Activated CD4-positive, alpha-beta T cell treated with anti-CD3 and anti-CD28 coated beads, Interleukin-2, amount 50 U/mL, for 48 hours (primary cell): ENCODE measurements around the gene DISP3.
A peak's percentile ranks its signal among the peaks of the same experiment; 100 is the strongest.

ENCODE experiments used
- DNase-seq, 2 experiments: peaks; one replicate each; pipeline ENCODE4 v3.0.0-alpha.2; 2020

The DISP3 gene

GRCh38 chr1:11458811-11459275 lies 20.1 kb upstream of the DISP3 start:
- DNase-seq: no peak

DNA sequence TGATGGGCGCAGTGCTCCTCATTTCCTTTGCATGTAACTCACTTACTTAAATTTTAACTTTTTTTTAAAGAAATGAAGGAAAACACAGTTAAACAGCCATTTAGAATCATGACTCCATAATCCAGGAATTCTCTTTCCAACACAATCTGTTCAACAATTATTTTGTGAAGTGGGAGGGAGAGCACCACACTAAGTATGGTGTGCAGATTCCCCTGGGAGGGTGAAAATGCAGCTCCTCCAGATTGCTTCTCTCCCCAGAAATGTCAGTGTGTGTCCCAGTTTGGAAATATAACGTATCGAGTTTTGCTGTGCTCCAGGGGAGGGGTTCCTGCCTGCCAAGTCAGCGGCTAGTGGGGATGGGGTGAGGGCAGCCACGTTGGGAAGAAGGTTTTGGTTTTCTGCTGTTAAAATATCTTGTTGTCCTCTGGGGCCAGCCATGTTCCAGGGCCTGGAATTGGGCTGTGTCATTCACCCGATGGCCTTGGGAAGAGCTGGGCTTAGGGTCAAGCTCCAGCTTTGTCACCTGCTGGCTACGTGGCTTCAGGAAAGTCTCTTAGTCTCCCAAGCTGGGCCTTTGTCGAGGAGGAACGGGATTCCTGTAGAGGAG lies 17.3 kb upstream of the DISP3 start:
- no peak for DNase-seq

- DNase-seq: no peak
Observed at GRCh38 chr1:11462224-11462923, 16.6 kb upstream of the DISP3 start.

DNA sequence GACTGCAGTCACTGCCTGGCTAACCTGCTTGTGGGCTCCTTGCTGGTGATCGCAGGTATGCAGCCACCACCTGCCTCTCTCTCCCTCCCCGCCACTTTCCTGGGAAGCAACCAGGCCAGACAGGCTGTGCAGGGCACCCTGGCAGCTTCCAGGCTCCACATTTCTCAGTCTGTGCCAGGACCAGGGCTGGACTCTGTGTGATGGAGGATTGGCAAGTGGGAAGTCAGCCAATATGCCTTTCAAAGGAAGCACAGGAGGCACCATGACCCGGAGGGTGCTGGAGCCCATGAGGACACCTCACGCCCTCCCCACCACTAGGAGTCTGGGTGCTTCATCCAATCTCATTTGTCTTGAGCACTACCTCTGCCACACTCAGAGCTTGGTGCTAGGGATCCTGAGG lies 15.8 kb upstream of the DISP3 start:
- DNase-seq: no peak

DNA sequence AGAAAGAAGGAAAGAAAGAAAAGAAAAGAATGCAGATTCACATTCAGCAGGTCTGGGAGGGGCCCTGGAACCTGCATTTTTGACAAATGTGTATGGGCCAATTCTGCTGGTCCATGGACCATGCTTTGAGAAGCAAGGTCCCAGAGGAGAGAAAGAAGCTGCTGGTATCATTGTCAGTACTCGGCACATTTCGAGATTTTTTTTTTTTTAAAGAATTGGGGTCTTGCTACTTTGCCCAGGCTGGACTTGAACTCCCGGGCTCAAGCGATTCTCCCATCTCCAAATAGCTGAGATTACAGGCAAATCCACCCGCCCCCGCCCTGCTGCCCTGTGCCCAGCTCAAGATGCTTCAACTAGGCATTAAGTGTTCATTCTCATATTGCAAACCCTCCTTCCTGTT lies 13.6 kb upstream of the DISP3 start:
- no peak for DNase-seq

DNA sequence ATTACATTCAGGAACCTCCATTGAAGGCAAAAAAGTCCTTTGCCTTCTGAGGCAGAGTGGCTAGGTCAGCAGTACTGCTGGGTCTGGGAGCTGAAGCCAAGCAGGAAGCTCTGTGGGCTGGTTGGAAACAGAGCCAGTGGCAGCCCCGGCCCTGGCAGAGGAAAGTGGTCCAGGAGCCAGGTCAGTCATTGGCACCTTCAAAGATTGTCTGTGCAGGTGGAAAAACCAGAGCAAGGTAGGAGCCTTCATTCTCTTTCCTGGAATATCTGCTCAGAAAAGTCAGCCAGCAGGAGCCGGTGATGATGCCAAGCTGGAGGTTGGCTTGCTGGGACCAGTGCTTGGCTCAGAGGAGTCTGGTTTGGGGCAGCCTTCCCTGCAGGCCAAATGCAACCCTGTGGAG lies 12.5 kb upstream of the DISP3 start:
- no peak for DNase-seq

- no peak for DNase-seq
Observed at GRCh38 chr1:11468878-11469277, 10.1 kb upstream of the DISP3 start.

DNA sequence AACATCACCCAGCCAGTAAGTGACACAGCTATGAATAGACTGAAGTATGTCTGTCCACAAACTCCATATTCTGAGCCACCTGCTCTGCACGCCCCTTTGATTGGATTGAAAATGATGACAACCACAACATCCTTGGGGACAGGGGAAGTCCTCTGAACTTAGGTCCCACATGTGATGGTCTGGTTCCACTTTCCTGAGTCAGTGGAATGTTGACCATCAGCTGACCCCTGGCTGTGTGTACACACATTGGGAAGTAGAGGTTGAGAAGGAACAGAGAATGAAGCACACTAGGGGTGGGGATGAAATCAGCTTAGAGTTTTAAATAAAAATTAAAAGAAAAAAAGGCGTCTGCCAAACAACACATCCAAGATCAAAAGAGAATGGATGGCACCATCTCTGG lies 8.0 kb upstream of the DISP3 start:
- DNase-seq: no peak

- DNase-seq: no peak
Observed at GRCh38 chr1:11471473-11471872, 7.5 kb upstream of the DISP3 start.

GRCh38 chr1:11472284-11472683 lies 6.7 kb upstream of the DISP3 start:
- no peak for DNase-seq

DNA sequence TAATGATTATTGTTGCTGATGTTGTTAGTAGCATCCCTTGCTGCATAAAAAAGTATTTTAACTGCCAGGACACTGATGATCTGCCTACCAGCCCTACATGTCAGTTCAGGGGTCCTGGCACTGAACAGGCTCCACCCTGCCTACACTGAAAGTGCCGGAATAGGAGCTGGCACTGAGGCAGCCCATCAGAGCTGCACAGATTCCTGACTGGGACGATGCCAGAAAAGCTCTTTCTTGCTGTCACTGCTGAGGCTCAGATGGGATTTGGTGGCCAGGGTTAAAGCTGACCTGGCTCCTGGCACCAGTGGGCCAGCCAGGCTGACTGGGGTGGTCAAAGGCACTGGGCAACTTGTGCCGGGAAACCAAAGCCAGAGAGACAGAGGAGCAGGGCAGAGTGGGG lies 6.2 kb upstream of the DISP3 start:
- DNase-seq: no peak

- DNase-seq: peak; percentile 26 to 34
Observed at GRCh38 chr1:11473491-11474034, 5.4 kb upstream of the DISP3 start.

- no peak for DNase-seq
Observed at GRCh38 chr1:11474826-11475225, 4.1 kb upstream of the DISP3 start.

DNA sequence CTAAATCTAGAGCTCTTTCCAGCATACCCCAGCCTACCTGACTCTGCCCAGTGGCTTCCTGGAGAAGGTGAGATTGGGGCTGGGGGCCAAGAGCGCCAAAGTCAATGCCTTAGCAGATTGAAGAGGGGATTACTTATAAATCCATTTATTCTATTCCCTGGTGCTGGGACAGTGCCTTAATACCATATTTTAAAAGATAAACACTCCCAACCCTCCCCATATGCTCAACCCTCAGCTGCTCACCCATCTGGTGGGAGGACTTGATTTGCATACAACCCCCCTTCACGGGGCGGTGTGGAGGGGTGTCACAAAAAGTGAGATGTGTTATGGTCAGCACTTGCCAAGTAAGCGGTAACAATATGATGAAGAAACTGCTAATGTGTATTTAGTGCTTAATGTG lies 3.2 kb upstream of the DISP3 start:
- no peak for DNase-seq

DNA sequence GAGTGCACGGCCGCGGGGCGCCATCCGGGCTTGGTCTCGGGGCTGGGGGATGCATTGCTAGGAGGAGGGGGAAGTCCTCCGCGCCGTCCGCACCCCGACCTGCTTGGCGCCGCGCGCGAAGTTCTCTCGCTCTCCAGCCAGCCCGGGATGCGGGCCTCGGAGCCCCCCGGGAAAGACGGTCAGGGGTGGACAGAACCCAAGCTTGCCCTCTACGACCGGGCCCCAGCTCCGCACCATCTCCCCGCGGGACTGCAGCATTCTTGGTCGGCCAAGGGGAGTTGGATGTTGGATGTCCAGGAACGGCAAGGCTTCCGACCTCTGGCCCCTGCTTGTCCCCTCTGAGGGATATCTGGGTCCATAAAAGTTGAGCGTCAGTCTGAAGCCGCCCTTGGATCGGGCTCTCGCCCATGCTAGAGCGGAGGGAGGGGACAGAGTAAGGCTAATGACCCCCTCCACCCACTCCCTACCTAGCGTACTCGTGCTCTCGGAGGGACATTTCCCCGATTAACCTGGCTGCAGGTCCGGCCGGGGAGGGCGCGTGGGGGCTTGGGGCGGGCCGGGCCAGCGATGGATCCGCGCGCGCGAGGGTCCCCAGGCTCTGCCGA lies 522 bp downstream of the DISP3 start:
- no peak for DNase-seq

- no peak for DNase-seq
Observed at GRCh38 chr1:11481019-11481418, 2.1 kb downstream of the DISP3 start.

DNA sequence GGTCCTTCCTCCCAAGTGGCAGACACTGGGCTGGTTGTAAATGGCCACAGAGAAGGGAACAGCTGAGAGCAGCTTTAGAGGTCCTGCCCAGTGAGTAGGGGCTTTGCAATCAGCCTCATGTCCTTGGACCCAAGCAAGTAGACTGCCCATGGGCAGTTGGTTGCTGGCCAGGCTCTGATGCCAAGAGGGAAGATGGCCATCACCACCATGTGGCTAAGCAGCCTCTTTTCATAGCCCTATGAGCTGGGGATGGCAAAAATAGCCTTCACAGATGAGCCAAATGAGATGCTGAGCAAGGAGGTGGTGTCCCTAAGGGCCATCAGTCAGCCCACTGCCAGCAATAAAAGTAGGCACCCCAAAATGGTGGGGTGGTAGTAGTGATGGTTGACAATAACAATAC lies 3.2 kb downstream of the DISP3 start:
- DNase-seq: no peak

DNA sequence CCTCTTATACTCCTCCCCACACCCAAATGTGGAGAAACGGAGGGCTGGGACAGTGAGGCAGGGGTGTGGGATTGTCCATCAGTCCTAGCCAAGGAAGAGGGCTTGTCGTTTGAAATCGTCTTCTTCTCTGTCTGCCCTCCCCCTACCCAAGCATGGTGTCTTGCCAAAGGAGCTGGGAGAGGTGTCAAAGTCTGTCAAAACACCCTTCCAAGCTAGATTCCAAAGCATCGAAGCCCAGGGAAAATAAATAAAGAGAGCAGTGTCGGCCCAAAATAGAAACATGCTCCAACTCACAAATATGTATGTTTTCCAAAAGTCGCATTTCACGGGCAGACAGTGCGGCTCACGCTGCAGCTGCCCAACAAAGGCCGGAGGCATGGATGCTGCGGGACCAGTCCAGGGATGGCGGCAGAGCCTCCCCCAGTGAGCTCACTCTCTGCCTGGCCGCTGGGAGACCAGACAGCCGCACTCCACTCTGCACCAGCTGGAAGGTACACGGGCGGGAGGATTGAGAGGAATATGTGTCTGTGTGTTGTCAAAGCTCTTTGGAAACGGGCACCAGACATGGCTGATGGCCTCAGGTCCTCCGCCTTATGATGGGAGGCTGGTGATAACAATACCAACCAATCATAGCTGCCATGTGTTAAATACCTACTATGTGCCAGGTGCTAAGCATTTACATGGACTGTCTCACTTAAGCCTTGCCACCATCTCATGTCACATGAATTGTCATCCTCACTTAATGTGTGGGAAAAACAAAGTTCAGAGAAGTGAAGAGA lies 3.9 kb downstream of the DISP3 start:
- no peak for DNase-seq

GRCh38 chr1:11483581-11484320 lies 4.8 kb downstream of the DISP3 start:
- DNase-seq: no peak

DNA sequence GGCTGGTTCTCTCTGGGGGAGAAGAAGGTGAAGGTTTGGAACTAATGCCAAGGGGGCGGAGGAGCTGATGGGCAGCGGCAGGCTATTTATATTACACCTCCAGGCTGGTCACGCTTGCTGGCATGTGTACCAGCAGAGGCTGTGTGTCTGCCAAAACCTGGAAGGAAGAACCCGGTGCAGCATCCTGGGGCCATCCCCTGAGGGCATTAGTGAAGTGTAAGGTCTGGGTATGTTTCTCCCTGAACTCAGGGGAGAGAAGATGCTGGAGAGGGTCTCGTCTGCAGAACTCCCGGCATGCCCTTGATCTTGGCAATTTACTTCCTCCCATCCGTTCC lies 5.3 kb downstream of the DISP3 start:
- DNase-seq: no peak

DNA sequence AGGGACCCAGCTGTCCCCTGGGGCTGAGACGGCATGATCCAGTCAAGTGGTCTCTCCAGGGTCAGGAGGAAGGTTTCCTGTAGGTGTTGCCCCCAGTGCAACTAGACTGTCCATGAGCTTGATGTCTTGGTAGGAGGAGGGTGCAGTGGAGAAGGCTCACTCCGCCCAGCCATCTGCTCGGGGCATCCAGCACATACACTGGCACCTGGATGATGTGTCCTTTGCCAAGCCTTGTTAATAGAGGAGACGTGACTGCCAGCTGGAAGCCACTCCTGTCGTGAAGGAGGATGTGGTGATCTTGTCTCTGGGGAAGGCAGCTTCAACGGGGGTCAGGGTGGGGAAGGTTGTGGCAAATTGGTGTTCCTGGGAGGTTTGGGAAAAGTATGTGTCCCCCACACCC lies 6.2 kb downstream of the DISP3 start:
- no peak for DNase-seq

- no peak for DNase-seq
Observed at GRCh38 chr1:11486231-11487009, 7.5 kb downstream of the DISP3 start.
